SK-N-MC (cell line): ENCODE measurements around the gene MCTP2.

Source experiments
- DNase-seq: peaks from one replicate; pipeline ENCODE4 v3.0.0-alpha.2; 2011; ENCODE audit warnings: low read depth, low spot score
- H3K27ac ChIP-seq: fragments of 200-600 bp; sonication (generic); 2 replicates; pipeline ENCODE4 v1.5.1; 2016; ENCODE audit warnings: mixed run types
- H3K36me3 ChIP-seq: fragments of 200-600 bp; sonication (generic); 2 replicates; pipeline ENCODE4 v1.6.1; 2017; ENCODE audit warnings: antibody characterized with exemption, low read length, mixed read lengths; ENCODE audit not compliant: insufficient read depth
- H3K4me3 ChIP-seq: fragments of 200-600 bp; sonication (generic); 2 replicates; pipeline ENCODE4 v1.5.1; 2016
- H3K9ac ChIP-seq: fragments of 200-600 bp; sonication (generic); 2 replicates; pipeline ENCODE4 v1.8.0; 2017; ENCODE audit warnings: mixed run types, mixed read lengths; ENCODE audit not compliant: insufficient read length
- H3K9me3 ChIP-seq: fragments of 200-600 bp; sonication (generic); 2 replicates; pipeline ENCODE4 v1.6.1; 2017; ENCODE audit warnings: low read depth, mild to moderate bottlenecking, antibody characterized with exemption, low read length, moderate library complexity, mixed read lengths
- EZH2 ChIP-seq: fragments of 200-600 bp; sonication (generic); IDR thresholded peaks from one replicate; pipeline ENCODE4 v1.6.1; 2017; ENCODE audit warnings: antibody characterized with exemption
- FOXP2 ChIP-seq: optimal IDR thresholded peaks from 2 replicates; pipeline ENCODE3; 2011; ENCODE audit warnings: mild to moderate bottlenecking, moderate library complexity; ENCODE audit not compliant: insufficient read depth; ENCODE audit errors: extremely low read length, control extremely low read depth
- POLR2AphosphoS5 ChIP-seq: IDR thresholded peaks from 2 replicates; pipeline ENCODE4 v1.6.1; 2012; ENCODE audit warnings: mild to moderate bottlenecking, low read depth, low read length, borderline replicate concordance

MCTP2 gene

GRCh38 chr15:94522125-94522524 is 290.8 kb downstream of the MCTP2 start:
- no peak for DNase-seq
- H3K9ac ChIP-seq = no peak overlapping the region
- TF ChIP-seq EZH2 = no peak
- no peak for TF ChIP-seq FOXP2
- TF ChIP-seq POLR2AphosphoS5 = no peak
- no peak overlapping the region for H3K27ac ChIP-seq
- H3K36me3 ChIP-seq = no peaks in the 10 kb centered on the region
- no peak overlapping the region for H3K4me3 ChIP-seq
- no peaks in the 10 kb centered on the region for H3K9me3 ChIP-seq

GRCh38 chr15:94523873-94524272 is 292.5 kb downstream of the MCTP2 start:
- Histone ChIP-seq H3K4me3 (no peak overlapping the region), H3K27ac (no peak overlapping the region), H3K9ac (no peak overlapping the region), H3K36me3 (no peaks in the 10 kb centered on the region), H3K9me3 (no peaks in the 10 kb centered on the region)
- no peak for DNase-seq
- TF ChIP-seq EZH2 (no peak), FOXP2 (no peak), POLR2AphosphoS5 (no peak)

- Histone ChIP-seq H3K9ac (no peak overlapping the region), H3K36me3 (no peaks in the 10 kb centered on the region), H3K4me3 (no peak overlapping the region), H3K9me3 (no peaks in the 10 kb centered on the region), H3K27ac (no peak overlapping the region)
- no peak for DNase-seq
- TF ChIP-seq EZH2 (no peak), POLR2AphosphoS5 (no peak), FOXP2 (no peak)
Measured at GRCh38 chr15:94524565-94524964, 293.2 kb downstream of the MCTP2 start.

- no peaks in the 10 kb centered on the region for H3K9me3 ChIP-seq
- no peak overlapping the region for H3K27ac ChIP-seq
- no peak overlapping the region for H3K4me3 ChIP-seq
- TF ChIP-seq POLR2AphosphoS5 = no peak
- no peak for TF ChIP-seq FOXP2
- no peak for TF ChIP-seq EZH2
- H3K9ac ChIP-seq = no peak overlapping the region
- no peak for DNase-seq
- H3K36me3 ChIP-seq = no peaks in the 10 kb centered on the region
Measured at GRCh38 chr15:94526071-94526689, 294.8 kb downstream of the MCTP2 start.

- no peak overlapping the region for H3K4me3 ChIP-seq
- H3K27ac ChIP-seq = no peak overlapping the region
- no peak for DNase-seq
- no peaks in the 10 kb centered on the region for H3K9me3 ChIP-seq
- no peak overlapping the region for H3K9ac ChIP-seq
- H3K36me3 ChIP-seq = no peaks in the 10 kb centered on the region
- TF ChIP-seq EZH2 = no peak
- no peak for TF ChIP-seq POLR2AphosphoS5
- TF ChIP-seq FOXP2 = no peak
Measured at GRCh38 chr15:94532226-94532625, 300.9 kb downstream of the MCTP2 start.
